GM20000 (cell line): ENCODE measurements around the gene LRMDA.

Source experiments
- DNase-seq: peaks from one replicate; pipeline ENCODE4 v3.0.0; 2012; ENCODE audit warnings: low spot score
- CTCF ChIP-seq: IDR thresholded peaks from 2 replicates; pipeline ENCODE4 v1.5.1; 2012; ENCODE audit warnings: mild to moderate bottlenecking, control low read depth; ENCODE audit errors: extremely low read depth, missing control alignments

LRMDA gene

DNA sequence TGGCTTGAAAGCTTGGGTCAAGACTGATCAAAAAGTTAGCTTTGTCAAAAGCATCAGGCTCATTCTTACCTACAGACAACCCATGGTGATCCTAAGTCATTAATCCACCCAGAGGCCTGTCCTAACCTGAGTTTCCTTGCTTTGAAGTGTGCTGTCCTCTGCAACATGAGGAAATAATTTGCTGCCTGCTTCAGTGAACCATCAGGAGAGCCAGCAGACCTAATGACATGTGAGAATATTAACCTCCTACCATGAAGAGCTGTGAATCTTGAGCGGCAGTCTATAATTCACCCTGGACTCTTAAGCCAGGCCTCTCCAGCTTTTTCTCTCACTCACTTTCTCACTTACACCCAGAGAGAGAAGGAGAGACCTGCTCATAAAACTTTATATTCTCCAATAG is 590.0 kb downstream of the LRMDA start:
- no peak for DNase-seq
- no peak for TF ChIP-seq CTCF

GRCh38 chr10:76022366-76022765 is 590.9 kb downstream of the LRMDA start:
- no peak for TF ChIP-seq CTCF

DNA sequence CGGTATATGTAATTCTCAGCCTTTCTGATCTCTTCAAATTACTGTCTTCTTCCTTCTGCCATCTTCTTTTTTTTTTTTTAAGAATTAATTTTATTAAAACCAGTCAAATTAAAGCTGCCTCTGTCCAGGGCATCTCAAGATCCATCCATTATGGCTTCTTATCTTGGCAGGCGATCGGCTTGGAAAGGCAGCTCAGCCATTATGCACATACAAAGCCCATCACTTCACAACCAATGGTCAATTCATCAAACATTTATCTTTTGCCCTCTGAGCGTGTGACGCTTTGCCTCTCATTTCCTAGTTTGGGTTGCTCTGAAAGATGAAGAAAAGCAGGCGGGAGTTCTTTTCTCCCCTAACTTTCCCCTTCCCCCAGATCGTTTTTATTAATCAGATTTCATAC is 591.6 kb downstream of the LRMDA start:
- DNase-seq = no peak
- no peak for TF ChIP-seq CTCF

More at GRCh38 chr10:76022366-76022765, 590.9 kb downstream of the LRMDA start:
- DNase-seq = no peak

GRCh38 chr10:76024460-76025123 is 593.2 kb downstream of the LRMDA start:
- no peak for TF ChIP-seq CTCF
- no peak for DNase-seq

GRCh38 chr10:76025124-76025477 is 593.7 kb downstream of the LRMDA start:
- TF ChIP-seq CTCF = no peak

GRCh38 chr10:76026176-76026771 is 594.9 kb downstream of the LRMDA start:
- TF ChIP-seq CTCF = no peak
- no peak for DNase-seq

More at GRCh38 chr10:76025124-76025477, 593.7 kb downstream of the LRMDA start:
- no peak for DNase-seq

DNA sequence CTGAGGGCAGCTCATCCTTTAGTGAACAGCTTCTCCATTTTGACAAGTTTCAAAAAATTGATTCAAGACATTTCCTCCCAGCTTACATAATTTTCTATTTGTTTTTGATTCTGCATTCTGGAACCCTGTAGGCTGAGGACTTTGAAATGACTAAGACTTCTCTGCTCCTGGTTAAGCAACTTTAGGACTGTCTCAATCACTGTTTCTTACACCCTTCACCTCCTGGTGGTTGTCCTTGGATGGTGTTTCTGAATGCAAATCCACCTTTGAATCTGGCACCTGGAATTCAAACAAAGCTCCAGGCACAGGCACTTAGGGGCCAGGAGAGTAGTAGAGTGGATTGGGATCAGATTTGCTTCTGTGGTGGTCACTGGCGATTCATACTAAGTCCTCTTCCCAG is 595.5 kb downstream of the LRMDA start:
- no peak for DNase-seq
- no peak for TF ChIP-seq CTCF
